ENCODE measurements around the gene KRTAP1-4. TPM values are rescaled to one million over a fixed set of nuclear protein-coding genes. Genes with fewer than 3 reads are reported as not detected.
"Not testable (repeated sequence)": the region's sequence is repeated elsewhere in the genome, so short reads cannot be mapped to it uniquely, and the experiment has no call there.

KRTAP1-4 gene
- total and polyA plus RNA-seq, 2 donors (not counting 3 experiments of a cell fraction or from before 2014, with no cell fraction given), result not detected

GRCh38 chr17:41034346-41034935 is 4.4 kb upstream of the KRTAP1-4 start, which contains the start of gene KRTAP1-3:
Gene KRTAP1-3 (minus strand): TSS chr17:41034874. CDS start chr17:41034821, 53 bp downstream.
- BruUV-seq (replicated peaks); H3K4me3 ChIP-seq (replicated peaks in 1 of 3; ENCODE audit: insufficient read depth in 1 of 3, low read depth in 1 of 3, low read length in 3 of 3); H3K27ac ChIP-seq (ENCODE audit: insufficient read depth, low read depth, low read length); H3K4me1 ChIP-seq (ENCODE audit: control insufficient read depth, extremely low read depth, insufficient read depth, low read length); H3K36me3 ChIP-seq (ENCODE audit: control insufficient read depth in 2 of 2, extremely low read depth in 1 of 2, insufficient read depth in 2 of 2, low read length in 2 of 2); H2AFZ ChIP-seq (ENCODE audit: low read depth, low read length); H3K9me1 ChIP-seq (replicated peaks; ENCODE audit: control insufficient read depth, extremely low read depth, insufficient read depth, low read length); H3K79me2 ChIP-seq (ENCODE audit: control insufficient read depth, insufficient read depth, low read length); dilution Hi-C loops (cut with MboI; ENCODE audit: extremely low pct_ligation_motif_present, low sequenced_read_pairs); H3K4me2 ChIP-seq (ENCODE audit: insufficient read depth, low read length); H4K20me1 ChIP-seq (replicated peaks; ENCODE audit: control insufficient read depth, extremely low read depth, insufficient read depth, low read length); H3K27me3 ChIP-seq (ENCODE audit: control insufficient read depth in 2 of 2, insufficient read depth in 2 of 2, low read length in 2 of 2); H3K9ac ChIP-seq (replicated peaks; ENCODE audit: extremely low read depth, insufficient read depth, low read length); FAIRE-seq; DNase-seq (ENCODE audit: low read depth, low spot score); H3K9me3 ChIP-seq (replicated peaks; ENCODE audit: control insufficient read depth, insufficient read depth, low read length); POLR2A ChIA-PET; intact Hi-C loops (cut with micrococcal nuclease): not testable (repeated sequence)
- CTCF ChIA-PET, result interaction anchor here (1.0 kb wide), 1 partner anchor 9 kb away, joined by 3 read pairs; no protein-coding TSS in a partner anchor

GRCh38 chr17:41026715-41027471 is 3.1 kb downstream of the KRTAP1-4 start, which contains the start of gene KRTAP1-5:
Gene KRTAP1-5 (minus strand): TSS chr17:41027208. CDS start chr17:41027155, 53 bp downstream.
- Histone ChIP-seq H3K9me3 (replicated peaks; ENCODE audit: control insufficient read depth, insufficient read depth, low read length) (no peaks in the 10 kb centered on the region), H2AFZ (ENCODE audit: low read depth, low read length) (no peak within 1 kb of the TSS), H3K36me3 (ENCODE audit: control insufficient read depth in 2 of 2, extremely low read depth in 1 of 2, insufficient read depth in 2 of 2, low read length in 2 of 2) (no peaks in the 10 kb centered on the region), H3K27me3 (ENCODE audit: control insufficient read depth in 2 of 2, insufficient read depth in 2 of 2, low read length in 2 of 2) (peaks cover 2 to 4% of the 10 kb centered on the region in 2 experiments), H4K20me1 (replicated peaks; ENCODE audit: control insufficient read depth, extremely low read depth, insufficient read depth, low read length) (no peaks in the 10 kb centered on the region), H3K27ac (ENCODE audit: insufficient read depth, low read depth, low read length) (no peak within 1 kb of the TSS), H3K79me2 (ENCODE audit: control insufficient read depth, insufficient read depth, low read length) (no peaks in the 10 kb centered on the region), H3K9me1 (replicated peaks; ENCODE audit: control insufficient read depth, extremely low read depth, insufficient read depth, low read length) (no peaks in the 10 kb centered on the region), H3K4me3 (replicated peaks in 1 of 3; ENCODE audit: insufficient read depth in 1 of 3, low read depth in 1 of 3, low read length in 3 of 3) (no peak within 1 kb of the TSS), H3K4me1 (ENCODE audit: control insufficient read depth, extremely low read depth, insufficient read depth, low read length) (no peaks in the 10 kb centered on the region), H3K9ac (replicated peaks; ENCODE audit: extremely low read depth, insufficient read depth, low read length) (no peak within 1 kb of the TSS), H3K4me2 (ENCODE audit: insufficient read depth, low read length) (no peak within 1 kb of the TSS)
- CTCF ChIA-PET, result no interaction called here
- no TSS peak for BruUV-seq (replicated peaks)
- FAIRE-seq (no peak), DNase-seq (ENCODE audit: low read depth, low spot score) (no peak)
- intact Hi-C loops (cut with micrococcal nuclease), result loop anchor here (10.0 kb wide), 1 partner anchor 752 kb away; no protein-coding TSS in a partner anchor
- POLR2A ChIA-PET, result no interaction called here
- TF ChIP-seq GATA2 (IDR thresholded peaks at IDR 0.05; ENCODE audit: insufficient read depth, insufficient read length, low read depth, low read length) (no peak), CTCF (IDR thresholded peaks at IDR 0.05; ENCODE audit: extremely low read depth in 1 of 2, insufficient read depth in 1 of 2, low read depth in 1 of 2, low read length in 2 of 2) (no peak), MYC (IDR thresholded peaks at IDR 0.05; ENCODE audit: low read depth, low read length) (no peak), FOS (IDR thresholded peaks at IDR 0.05; ENCODE audit: borderline replicate concordance, insufficient read depth, low read length) (no peak)
- dilution Hi-C loops (cut with MboI; ENCODE audit: extremely low pct_ligation_motif_present, low sequenced_read_pairs), result no loop called here

All from endothelial cell of umbilical vein (primary cell).